LNCAP (cell line): ENCODE measurements around the gene ZNF473.

Experiments
- CTCF ChIP-seq: fragments of 450-650 bp; IDR thresholded peaks from 2 replicates; pipeline ENCODE4 v1.5.1; 2017; ENCODE audit warnings: mild to moderate bottlenecking

Gene ZNF473

GRCh38 chr19:50007170-50007569 lies 18.6 kb upstream of the ZNF473 start:
- no peak for TF ChIP-seq CTCF

GRCh38 chr19:50007947-50008346 lies 17.9 kb upstream of the ZNF473 start:
- no peak for TF ChIP-seq CTCF

- TF ChIP-seq CTCF, result no peak
Observed at GRCh38 chr19:50008532-50008931, 17.3 kb upstream of the ZNF473 start.

- no peak for TF ChIP-seq CTCF
Observed at GRCh38 chr19:50016225-50016807, 9.5 kb upstream of the ZNF473 start.

GRCh38 chr19:50020481-50020880 lies 5.3 kb upstream of the ZNF473 start:
- no peak for TF ChIP-seq CTCF

- no peak for TF ChIP-seq CTCF
Observed at GRCh38 chr19:50022823-50023222, 3.0 kb upstream of the ZNF473 start.

GRCh38 chr19:50024719-50025021 lies 1.1 kb upstream of the ZNF473 start:
- TF ChIP-seq CTCF, result no peak
